HG02970 (cell line): ENCODE data around the gene CIPC.

Source experiments
- ATAC-seq: cut with Tn5 transposase; IDR thresholded peaks from one replicate; pipeline ENCODE4 v1.9.1; 2021; ENCODE audit warnings: mild to moderate bottlenecking, moderate library complexity, moderate number of reproducible peaks; ENCODE audit not compliant: unreplicated experiment, low FRiP score

The CIPC gene

GRCh38 chr14:77123381-77124325, 25.6 kb downstream of the CIPC start:
- ATAC-seq: no peak

- no peak for ATAC-seq
Observed at GRCh38 chr14:77124345-77125280, 26.6 kb downstream of the CIPC start.

DNA sequence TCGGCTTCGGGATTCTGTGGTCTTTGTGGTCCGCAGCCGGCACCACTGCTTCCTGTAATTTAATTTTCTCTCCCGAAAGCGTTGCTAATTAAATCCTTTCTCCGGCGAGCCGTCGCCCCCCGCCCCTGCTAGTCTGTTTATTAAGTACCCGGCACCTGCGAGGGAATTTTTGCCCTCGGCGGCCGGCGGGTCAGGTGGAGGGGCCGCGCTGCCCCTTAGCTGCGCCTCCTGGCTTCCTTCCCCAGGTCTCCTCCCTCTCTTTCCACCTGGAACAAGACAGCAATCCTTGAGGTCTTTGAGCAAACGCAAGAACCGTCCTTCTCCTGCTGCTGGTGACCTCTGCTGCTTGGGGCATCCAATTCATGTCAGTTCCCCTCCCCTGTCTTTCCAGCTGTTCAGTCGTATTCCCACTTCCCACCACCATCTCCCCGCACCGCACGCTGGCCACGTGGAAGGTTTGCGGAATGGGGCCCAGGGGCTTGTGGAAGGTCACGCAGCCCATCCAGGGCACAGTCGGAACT, 27.3 kb downstream of the CIPC start:
- ATAC-seq: no peak

DNA sequence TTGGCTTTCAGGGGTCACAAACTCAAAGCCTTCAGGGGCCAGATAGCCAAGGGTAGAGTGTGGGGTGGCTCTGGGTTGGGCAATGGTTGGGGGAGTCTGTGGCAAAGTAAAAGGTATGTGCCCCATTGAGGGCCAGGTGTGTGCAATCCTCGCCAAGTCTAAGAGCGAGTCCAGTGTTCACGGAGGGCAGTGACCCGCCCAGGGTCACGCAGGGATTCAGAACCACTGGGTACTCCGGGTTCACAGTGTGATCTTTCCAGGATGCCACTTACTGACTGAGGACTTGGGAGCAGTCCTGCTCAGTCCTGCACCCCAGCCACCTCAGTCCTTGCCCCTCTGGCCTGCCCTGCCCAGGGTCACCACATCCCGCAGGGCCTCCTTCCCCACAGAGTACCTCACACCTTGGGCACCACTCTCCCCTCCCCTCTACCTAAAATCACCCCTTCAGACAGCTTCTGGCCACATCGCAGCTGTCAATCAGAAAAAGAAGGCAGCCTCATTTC, 27.8 kb downstream of the CIPC start:
- ATAC-seq: no peak

DNA sequence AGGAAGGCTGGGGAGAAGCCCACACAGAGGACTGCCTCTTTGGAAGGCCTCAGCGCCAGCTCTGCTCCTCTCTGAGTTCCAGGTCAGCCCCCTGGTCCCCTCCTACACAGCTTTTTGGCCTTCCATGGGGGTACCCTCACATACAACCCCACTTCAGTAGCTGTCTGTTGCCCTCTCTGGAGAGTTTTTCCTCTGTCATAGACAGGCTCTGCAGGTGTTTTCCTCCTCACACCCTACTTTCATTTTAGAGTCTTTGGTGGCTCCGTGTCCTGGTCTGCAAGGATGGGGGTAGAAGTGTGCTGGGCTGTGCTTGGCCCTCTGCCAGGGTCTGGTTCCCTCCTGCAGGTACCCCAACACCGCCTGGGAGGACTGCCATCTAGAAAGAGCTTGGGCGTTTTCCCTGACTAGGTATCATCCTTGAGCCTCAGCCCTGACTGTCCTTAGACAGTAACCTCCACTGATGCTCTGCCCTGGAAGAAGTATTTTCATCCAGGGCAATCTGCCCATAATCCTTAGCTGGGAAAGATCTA, 28.5 kb downstream of the CIPC start:
- ATAC-seq: no peak

- ATAC-seq: no peak
Observed at GRCh38 chr14:77128414-77128891, 30.4 kb downstream of the CIPC start.

DNA sequence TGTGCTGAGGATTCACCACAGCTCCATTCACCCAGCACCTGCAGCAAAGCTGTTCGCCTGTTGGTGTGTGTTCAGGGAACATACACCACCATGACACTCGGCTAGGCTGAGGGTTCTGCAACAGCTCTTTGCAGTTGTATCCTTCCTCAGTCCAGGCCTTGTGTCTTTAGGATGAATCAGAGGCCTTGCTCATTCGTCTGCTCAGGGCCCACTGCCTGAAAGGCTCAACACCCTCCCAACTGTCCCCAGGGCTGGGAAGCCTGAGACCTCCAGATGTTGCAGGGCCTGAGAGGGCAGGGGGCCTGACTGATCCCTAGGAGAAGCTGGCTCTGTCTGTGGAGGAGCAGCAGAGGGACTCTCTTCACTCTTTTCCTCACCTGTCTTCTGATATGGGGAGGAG, 32.3 kb downstream of the CIPC start:
- ATAC-seq: no peak

- no peak for ATAC-seq
Observed at GRCh38 chr14:77131206-77131605, 33.1 kb downstream of the CIPC start.

- ATAC-seq: no peak
Observed at GRCh38 chr14:77131871-77132486, 33.9 kb downstream of the CIPC start.

DNA sequence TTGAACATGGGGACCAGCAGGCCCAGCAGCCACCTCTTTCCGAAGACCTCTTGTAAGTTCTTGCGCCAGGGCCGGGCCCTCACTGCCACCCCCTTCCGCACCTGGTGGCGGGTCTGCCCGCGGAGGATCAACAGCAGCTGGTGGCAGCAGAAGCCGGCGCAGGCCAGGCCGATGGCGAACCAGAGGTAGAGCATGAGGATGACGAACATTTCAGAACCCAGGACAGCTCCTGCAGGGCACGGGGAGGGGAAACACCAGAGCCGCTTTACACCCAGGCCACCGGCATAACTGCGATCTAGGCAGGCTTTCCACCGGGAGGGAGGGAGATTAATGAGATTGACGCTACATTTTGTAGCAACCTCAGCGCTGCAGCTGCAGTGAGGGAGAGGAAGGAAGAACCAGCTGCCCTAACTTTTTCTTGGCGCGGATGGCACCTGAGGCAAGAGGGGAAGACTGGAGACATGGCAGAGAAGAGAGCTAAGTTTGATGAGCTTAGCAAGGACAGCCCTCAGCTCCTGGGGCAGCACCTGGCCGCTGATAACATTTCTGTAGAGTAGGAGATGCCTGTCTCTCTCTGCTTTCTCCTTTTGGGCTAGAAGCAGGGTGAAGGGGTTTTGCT, 35.8 kb downstream of the CIPC start:
- ATAC-seq: no peak

DNA sequence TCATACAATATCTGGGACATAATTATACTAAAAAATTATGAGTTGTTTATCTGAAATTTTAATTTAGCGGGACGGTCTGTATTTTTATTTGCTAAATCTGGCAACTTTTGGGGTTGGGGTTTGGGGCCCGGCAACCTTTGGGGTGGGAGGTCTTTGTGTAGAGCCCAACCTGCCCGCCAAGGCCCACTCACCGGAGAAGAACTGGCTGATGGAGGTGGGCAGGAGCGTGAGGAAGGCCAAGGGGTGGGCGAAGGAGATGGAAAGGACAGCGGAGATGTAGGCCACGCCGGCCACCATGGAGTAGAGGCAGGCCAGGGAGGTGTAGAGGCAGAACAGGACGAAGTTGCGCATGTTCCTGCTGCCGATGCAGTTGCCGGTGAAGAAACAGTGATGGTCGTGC, 41.0 kb downstream of the CIPC start:
- ATAC-seq: no peak

- ATAC-seq: no peak
Observed at GRCh38 chr14:77139540-77140358, 41.7 kb downstream of the CIPC start.

- ATAC-seq: no peak
Observed at GRCh38 chr14:77140359-77141213, 42.5 kb downstream of the CIPC start.

GRCh38 chr14:77141214-77142004, 43.4 kb downstream of the CIPC start, which contains the start of gene ZDHHC22:
Gene ZDHHC22, minus strand, starts transcription at chr14:77141791. Its CDS starts 2,053 bp downstream, at chr14:77139738.
- no peak for ATAC-seq

- ATAC-seq: no peak
Observed at GRCh38 chr14:77142005-77142800, 44.1 kb downstream of the CIPC start.

GRCh38 chr14:77143071-77143470, 45.0 kb downstream of the CIPC start:
- no peak for ATAC-seq
